ENCODE data around the gene CCDC157.

DNA sequence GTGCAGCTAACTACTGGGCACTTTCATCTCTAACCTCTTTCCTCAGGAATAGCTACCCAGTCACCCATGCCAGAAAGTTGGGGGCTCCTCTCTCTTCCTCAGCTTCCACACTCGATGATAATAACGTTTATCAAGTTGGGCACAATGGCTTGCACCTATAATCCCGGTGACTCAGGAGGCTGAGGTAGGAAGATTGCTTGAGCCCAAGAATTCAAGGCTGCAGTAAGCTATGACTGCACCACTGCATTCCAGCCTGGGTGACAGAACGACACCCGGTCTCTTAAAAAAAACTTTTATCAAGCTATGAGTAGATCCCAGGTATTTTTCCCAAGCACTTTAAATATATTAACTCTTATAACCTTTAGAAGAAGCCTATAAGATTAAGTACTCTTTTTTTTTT, 2.2 kb upstream of the CCDC157 start:
- TF ChIP-seq, protein P1, sequence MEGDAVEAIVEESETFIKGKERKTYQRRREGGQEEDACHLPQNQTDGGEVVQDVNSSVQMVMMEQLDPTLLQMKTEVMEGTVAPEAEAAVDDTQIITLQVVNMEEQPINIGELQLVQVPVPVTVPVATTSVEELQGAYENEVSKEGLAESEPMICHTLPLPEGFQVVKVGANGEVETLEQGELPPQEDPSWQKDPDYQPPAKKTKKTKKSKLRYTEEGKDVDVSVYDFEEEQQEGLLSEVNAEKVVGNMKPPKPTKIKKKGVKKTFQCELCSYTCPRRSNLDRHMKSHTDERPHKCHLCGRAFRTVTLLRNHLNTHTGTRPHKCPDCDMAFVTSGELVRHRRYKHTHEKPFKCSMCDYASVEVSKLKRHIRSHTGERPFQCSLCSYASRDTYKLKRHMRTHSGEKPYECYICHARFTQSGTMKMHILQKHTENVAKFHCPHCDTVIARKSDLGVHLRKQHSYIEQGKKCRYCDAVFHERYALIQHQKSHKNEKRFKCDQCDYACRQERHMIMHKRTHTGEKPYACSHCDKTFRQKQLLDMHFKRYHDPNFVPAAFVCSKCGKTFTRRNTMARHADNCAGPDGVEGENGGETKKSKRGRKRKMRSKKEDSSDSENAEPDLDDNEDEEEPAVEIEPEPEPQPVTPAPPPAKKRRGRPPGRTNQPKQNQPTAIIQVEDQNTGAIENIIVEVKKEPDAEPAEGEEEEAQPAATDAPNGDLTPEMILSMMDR (IDR thresholded peaks at IDR 0.05), result no peak
- no peak for TF ChIP-seq POLR2AphosphoS5 (IDR thresholded peaks at IDR 0.05)

All from upper lobe of left lung (tissue), 4 donors.